HepG2 (cell line): ENCODE measurements around the gene ATP8B4. TPM values are rescaled to one million over a fixed set of nuclear protein-coding genes. Genes with fewer than 3 reads are reported as not detected.

Experiments
- ARID2 ChIP-seq: sonication (generic); formaldehyde crosslinking; IDR thresholded peaks from 2 replicates; pipeline ENCODE4 v1.8.1; 2022; ENCODE audit warnings: mild to moderate bottlenecking, missing genetic modification reagents, borderline replicate concordance
- ZBTB40 ChIP-seq, 2 experiments: fragments of 450-650 bp in 1 of 2; sonication (generic) in 1 of 2; formaldehyde crosslinking in 1 of 2; IDR thresholded peaks; 2 replicates each; pipeline versions ENCODE4 v1.6.1 to v1.8.0; 2016 to 2022; ENCODE audit warnings: antibody characterized with exemption in 1 of 2, mild to moderate bottlenecking in 1 of 2, missing genetic modification reagents in 1 of 2
- ZKSCAN8 ChIP-seq: IDR thresholded peaks from 2 replicates; pipeline ENCODE4 v1.6.1; 2016; ENCODE audit warnings: borderline replicate concordance, missing genetic modification reagents, missing compliant biosample characterization
- ZNF646 ChIP-seq: sonication (generic); formaldehyde crosslinking; IDR thresholded peaks from 2 replicates; pipeline ENCODE4 v1.9.0; 2021; ENCODE audit warnings: mild to moderate bottlenecking, missing genetic modification reagents
- ZNF710 ChIP-seq: sonication (generic); formaldehyde crosslinking; IDR thresholded peaks from 2 replicates; pipeline ENCODE4 v1.5.0; 2020; ENCODE audit warnings: mild to moderate bottlenecking, missing genetic modification reagents, borderline replicate concordance
- ZSCAN31 ChIP-seq: sonication (generic); formaldehyde crosslinking; IDR thresholded peaks from 2 replicates; pipeline ENCODE4 v1.5.0; 2020; ENCODE audit warnings: low read depth, mild to moderate bottlenecking, missing genetic modification reagents
- polyA plus RNA-seq, 8 experiments: library from polyadenylated mRNA; depleted of rRNA in 3 of 8; stranded (reverse) in 7 of 8; unstranded in 1 of 8; fragments of >200 nt; fragmentation: Illumina TruSeq in 4 of 8; extraction: Trizol in 4 of 8; gene quantifications; 2 replicates each; pipeline versions ENCODE4 v1.2.1 to v1.2.3, GENCODE V29; 2011 to 2016; ENCODE audit warnings: low read depth in 4 of 8, missing spikeins in 1 of 8, mixed read lengths in 1 of 8; ENCODE audit not compliant: insufficient read depth in 1 of 8
- total RNA-seq, 5 experiments: library from RNA; depleted of rRNA; stranded (reverse); fragments of >200 nt; fragmentation: Illumina TruSeq; extraction: Trizol; gene quantifications; 2 replicates each; pipeline ENCODE4 v1.2.3, GENCODE V29; 2016; ENCODE audit warnings: low read depth in 1 of 5

Gene ATP8B4
- total and polyA plus RNA-seq, 2 of the 13 experiments (the other 11 are each of a cell fraction or from before 2014, with no cell fraction given), result 0.24 to 0.69 TPM

- TF ChIP-seq ZNF646 (CRISPR knock-in tag), result no peak
- TF ChIP-seq ZSCAN31 (CRISPR knock-in tag), result no peak
- TF ChIP-seq ARID2 (CRISPR knock-in tag), result no peak
- no peak for TF ChIP-seq ZBTB40 (IDR thresholded peaks at IDR 0.05)
- no peak for TF ChIP-seq ZBTB40 (CRISPR knock-in tag; IDR thresholded peaks at IDR 0.05)
- TF ChIP-seq ZKSCAN8 (CRISPR knock-in tag), result no peak
- no peak for TF ChIP-seq ZNF710 (CRISPR knock-in tag)
Measured at GRCh38 chr15:49824775-49825099, 294.3 kb downstream of the ATP8B4 start (continued).
